Osteocyte (in vitro differentiated cells): ENCODE measurements around the gene CHST15. TPM values are rescaled to one million over a fixed set of nuclear protein-coding genes. Genes with fewer than 3 reads are reported as not detected.

Experiments
- DNase-seq: peaks from one replicate; pipeline ENCODE4 v3.0.0; 2021; ENCODE audit warnings: mixed read lengths; ENCODE audit not compliant: unreplicated experiment; ENCODE audit errors: extremely low spot score
- H3K27ac Mint-ChIP-seq: one replicate; pipeline ENCODE4 v1.8.0; 2021; ENCODE audit warnings: mild to moderate bottlenecking, mixed read lengths; ENCODE audit not compliant: unreplicated experiment
- H3K27me3 Mint-ChIP-seq: one replicate; pipeline ENCODE4 v1.8.0; 2021; ENCODE audit warnings: mixed read lengths; ENCODE audit not compliant: unreplicated experiment
- H3K36me3 Mint-ChIP-seq: one replicate; pipeline ENCODE4 v1.8.0; 2021; ENCODE audit warnings: mixed read lengths; ENCODE audit not compliant: unreplicated experiment
- H3K4me1 Mint-ChIP-seq: one replicate; pipeline ENCODE4 v1.8.0; 2021; ENCODE audit warnings: mixed read lengths; ENCODE audit not compliant: unreplicated experiment
- H3K4me3 Mint-ChIP-seq: one replicate; pipeline ENCODE4 v1.8.0; 2021; ENCODE audit warnings: mild to moderate bottlenecking, moderate library complexity, mixed read lengths; ENCODE audit not compliant: unreplicated experiment
- H3K9me3 Mint-ChIP-seq: one replicate; pipeline ENCODE4 v1.8.0; 2021; ENCODE audit warnings: mixed read lengths; ENCODE audit not compliant: unreplicated experiment
- long read RNA-seq: library from polyadenylated mRNA; unstranded; transcript quantifications from one replicate; pipeline ENCODE4 v2.0.0, GENCODE V29; 2021
- total RNA-seq: library from RNA; stranded (reverse); gene quantifications from 2 replicates; pipeline ENCODE4 v1.2.1, GENCODE V29; 2021
- TF ChIP-seq, protein P1 (sequence below): fragments of 200-600 bp; sonication (generic); IDR thresholded peaks from 2 replicates; pipeline ENCODE4 v1.5.0; 2021; ENCODE audit warnings: antibody characterized with exemption, mild to moderate bottlenecking, moderate library complexity

CHST15 gene
- total RNA-seq = 66.3 and 73.6 TPM in 2 replicates
- long read RNA-seq, full-length matches to known transcripts = 63 of 145 reads
- long read RNA-seq, partial matches to known transcripts = 23 of 145 reads
- long read RNA-seq, other reads (novel, unspliced or antisense) = 59 of 145 reads

DNA sequence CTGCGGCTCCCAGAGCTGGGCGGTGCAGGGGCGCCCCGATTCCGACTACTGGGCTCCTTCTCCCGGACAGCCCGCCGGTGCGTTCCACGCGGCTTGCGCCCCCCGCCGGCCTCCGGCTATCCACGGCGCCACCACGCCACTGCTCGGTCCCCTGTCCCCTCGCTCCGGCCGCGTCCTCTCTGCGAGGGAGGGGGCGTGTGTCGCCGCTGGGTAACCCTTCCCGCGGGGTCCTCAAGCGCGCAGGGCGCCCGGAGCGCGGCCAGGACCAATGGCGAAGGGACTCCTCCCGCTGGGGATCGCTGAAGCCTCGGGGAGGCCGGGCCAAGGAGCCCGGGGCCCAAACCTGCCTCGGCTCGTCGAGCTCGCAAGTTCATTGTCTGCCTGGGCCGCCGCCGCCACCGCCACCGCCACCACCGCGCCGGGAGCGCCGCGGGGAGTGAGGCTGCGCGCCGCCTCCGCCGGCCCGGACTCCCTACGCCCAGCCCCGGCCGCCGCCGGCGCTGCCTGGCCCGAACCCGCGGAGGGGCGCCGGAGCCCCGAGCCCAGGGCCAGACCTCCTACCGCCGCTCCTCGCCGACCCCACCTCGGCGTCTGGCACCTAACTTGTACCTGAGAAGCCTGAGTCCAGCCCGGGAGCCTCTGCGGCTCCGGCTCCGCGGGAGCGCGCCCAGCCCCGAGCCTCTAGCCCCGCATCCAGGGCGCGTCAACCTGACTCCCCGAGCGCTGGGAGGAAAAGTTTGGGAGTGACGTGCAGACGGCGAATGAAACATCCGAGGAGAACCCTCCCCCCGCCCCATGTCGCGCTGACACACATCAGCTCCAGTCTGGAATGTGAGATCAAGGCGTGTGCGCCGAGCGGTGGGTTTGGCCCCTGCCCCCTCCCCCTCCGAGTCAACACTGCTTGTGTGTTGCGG lies at the start of gene CHST15:
Gene CHST15 (minus strand): TSS at position 739 of the 914 bp plus-strand sequence. CDS start 47,386 bp downstream, outside the sequence.
- Mint-ChIP-seq H3K36me3 (peaks cover 3% of the 10 kb centered on the region), H3K27ac (peak within 1 kb of the TSS; percentile 38), H3K4me3 (peak within 1 kb of the TSS; percentile 75), H3K4me1 (peaks cover 52% of the 10 kb centered on the region), H3K27me3 (peaks cover 13% of the 10 kb centered on the region), H3K9me3 (no peaks in the 10 kb centered on the region)
- no peak for DNase-seq
- TF ChIP-seq, protein P1, sequence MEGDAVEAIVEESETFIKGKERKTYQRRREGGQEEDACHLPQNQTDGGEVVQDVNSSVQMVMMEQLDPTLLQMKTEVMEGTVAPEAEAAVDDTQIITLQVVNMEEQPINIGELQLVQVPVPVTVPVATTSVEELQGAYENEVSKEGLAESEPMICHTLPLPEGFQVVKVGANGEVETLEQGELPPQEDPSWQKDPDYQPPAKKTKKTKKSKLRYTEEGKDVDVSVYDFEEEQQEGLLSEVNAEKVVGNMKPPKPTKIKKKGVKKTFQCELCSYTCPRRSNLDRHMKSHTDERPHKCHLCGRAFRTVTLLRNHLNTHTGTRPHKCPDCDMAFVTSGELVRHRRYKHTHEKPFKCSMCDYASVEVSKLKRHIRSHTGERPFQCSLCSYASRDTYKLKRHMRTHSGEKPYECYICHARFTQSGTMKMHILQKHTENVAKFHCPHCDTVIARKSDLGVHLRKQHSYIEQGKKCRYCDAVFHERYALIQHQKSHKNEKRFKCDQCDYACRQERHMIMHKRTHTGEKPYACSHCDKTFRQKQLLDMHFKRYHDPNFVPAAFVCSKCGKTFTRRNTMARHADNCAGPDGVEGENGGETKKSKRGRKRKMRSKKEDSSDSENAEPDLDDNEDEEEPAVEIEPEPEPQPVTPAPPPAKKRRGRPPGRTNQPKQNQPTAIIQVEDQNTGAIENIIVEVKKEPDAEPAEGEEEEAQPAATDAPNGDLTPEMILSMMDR = peak; percentile 24

- Mint-ChIP-seq H3K4me3 (no peak overlapping the region), H3K27ac (no peak overlapping the region), H3K9me3 (no peaks in the 10 kb centered on the region), H3K27me3 (no peaks in the 10 kb centered on the region), H3K36me3 (no peaks in the 10 kb centered on the region), H3K4me1 (peaks cover 7% of the 10 kb centered on the region)
- DNase-seq = no peak
- TF ChIP-seq, protein P1 = no peak
These were observed 49.6 kb upstream of the CHST15 start for GRCh38 chr10:124142960-124143359.

DNA sequence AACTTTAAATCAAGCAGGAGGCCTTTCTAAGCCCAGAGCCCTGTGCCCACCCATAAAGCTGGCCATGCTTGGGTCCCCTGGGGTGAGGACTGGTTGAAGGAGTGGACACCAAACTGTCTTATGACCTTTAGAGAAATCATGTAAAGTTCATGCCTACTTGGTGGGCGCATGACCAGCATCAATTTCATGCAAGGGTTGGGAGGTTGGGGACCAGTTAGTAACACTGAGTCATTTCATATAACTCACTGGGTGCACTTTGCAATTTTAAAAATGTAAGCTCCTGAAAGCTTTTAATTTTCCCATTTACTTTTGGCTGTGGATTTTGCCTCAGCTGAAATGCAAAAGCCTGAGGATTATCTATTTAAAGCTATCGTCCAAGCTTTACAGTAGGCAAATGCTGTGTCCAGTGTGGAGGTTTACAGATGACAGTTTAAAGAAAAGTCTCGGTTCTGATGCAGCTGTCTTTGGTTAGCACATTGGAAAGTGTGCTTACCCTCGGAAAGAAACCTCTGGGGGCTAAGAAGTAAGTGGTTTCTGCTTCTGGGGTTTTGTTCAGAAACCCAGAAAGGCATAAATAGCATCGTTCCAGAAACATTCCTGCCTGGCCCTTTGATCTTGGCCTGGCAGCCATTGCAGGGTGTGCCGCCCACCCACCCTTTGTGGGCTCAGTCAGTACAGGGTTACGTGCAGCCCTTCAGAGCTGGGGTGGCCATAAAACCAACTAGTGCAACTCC lies 48.8 kb upstream of the CHST15 start:
- peaks cover 2% of the 10 kb centered on the region for H3K27me3 Mint-ChIP-seq
- TF ChIP-seq, protein P1 = no peak
- no peak for DNase-seq
- no peak overlapping the region for H3K27ac Mint-ChIP-seq
- no peaks in the 10 kb centered on the region for H3K9me3 Mint-ChIP-seq
- H3K4me3 Mint-ChIP-seq = no peak overlapping the region
- H3K4me1 Mint-ChIP-seq = peaks cover 8% of the 10 kb centered on the region
- H3K36me3 Mint-ChIP-seq = no peaks in the 10 kb centered on the region

DNA sequence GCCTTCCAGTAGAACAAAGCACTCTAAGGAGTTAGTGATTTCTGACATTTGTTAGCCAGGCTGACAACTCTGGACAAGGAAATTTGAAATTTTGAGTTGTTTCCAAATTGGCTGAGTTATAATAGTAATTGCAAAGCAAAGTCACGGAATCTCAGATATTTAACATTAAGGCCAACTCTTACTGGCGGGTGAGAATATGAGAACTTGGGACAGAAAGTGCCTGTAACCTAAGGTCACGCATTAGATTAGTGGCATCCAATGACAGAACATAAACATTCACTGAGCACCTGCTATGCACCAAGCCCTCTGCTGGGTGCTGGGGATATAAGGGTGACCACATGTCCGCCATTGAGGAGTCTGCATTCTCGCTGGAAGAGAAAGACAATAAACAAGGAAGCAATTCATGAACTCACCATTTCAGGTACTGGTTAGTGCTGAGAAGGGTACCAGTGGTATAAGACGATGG lies 45.5 kb upstream of the CHST15 start:
- no peak for DNase-seq
- Mint-ChIP-seq H3K4me3 (no peak overlapping the region), H3K27ac (no peak overlapping the region), H3K27me3 (peaks cover 3% of the 10 kb centered on the region), H3K4me1 (peaks cover 8% of the 10 kb centered on the region), H3K9me3 (no peaks in the 10 kb centered on the region), H3K36me3 (no peaks in the 10 kb centered on the region)
- TF ChIP-seq, protein P1 = no peak
